GM06990 (cell line): ENCODE data around the gene C4BPA.

Experiments used
- DNase-seq: peaks from one replicate; pipeline ENCODE4 v3.0.0-alpha.2; 2011; ENCODE audit not compliant: insufficient read length; ENCODE audit errors: extremely low read depth
- H3K27me3 ChIP-seq: replicated peaks from 2 replicates; pipeline ENCODE4 v1.6.0; 2011; ENCODE audit warnings: low read length; ENCODE audit not compliant: control insufficient read depth, insufficient read depth
- H3K36me3 ChIP-seq: 2 replicates; pipeline ENCODE4 v1.5.1; 2011; ENCODE audit warnings: low read length; ENCODE audit not compliant: control insufficient read depth, insufficient read depth
- H3K4me3 ChIP-seq: replicated peaks from 2 replicates; pipeline ENCODE4 v1.5.1; 2011; ENCODE audit warnings: low read depth, mild to moderate bottlenecking, control low read depth, low read length
- CTCF ChIP-seq: IDR thresholded peaks from 2 replicates; pipeline ENCODE4 v1.5.1; 2011; ENCODE audit warnings: low read length, control low read depth, mild to moderate bottlenecking, inconsistent platforms; ENCODE audit not compliant: insufficient read depth, poor library complexity, severe bottlenecking

Gene C4BPA

GRCh38 chr1:207064561-207064960 lies 39.5 kb upstream of the C4BPA start:
- TF ChIP-seq CTCF, result no peak
- no peaks in the 10 kb centered on the region for H3K27me3 ChIP-seq
- H3K36me3 ChIP-seq, result no peaks in the 10 kb centered on the region
- H3K4me3 ChIP-seq, result no peak overlapping the region
- no peak for DNase-seq

- no peak for DNase-seq
- H3K27me3 ChIP-seq, result no peaks in the 10 kb centered on the region
- H3K36me3 ChIP-seq, result no peaks in the 10 kb centered on the region
- TF ChIP-seq CTCF, result no peak
- no peak overlapping the region for H3K4me3 ChIP-seq
These were observed 36.8 kb upstream of the C4BPA start for GRCh38 chr1:207067185-207067584.

DNA sequence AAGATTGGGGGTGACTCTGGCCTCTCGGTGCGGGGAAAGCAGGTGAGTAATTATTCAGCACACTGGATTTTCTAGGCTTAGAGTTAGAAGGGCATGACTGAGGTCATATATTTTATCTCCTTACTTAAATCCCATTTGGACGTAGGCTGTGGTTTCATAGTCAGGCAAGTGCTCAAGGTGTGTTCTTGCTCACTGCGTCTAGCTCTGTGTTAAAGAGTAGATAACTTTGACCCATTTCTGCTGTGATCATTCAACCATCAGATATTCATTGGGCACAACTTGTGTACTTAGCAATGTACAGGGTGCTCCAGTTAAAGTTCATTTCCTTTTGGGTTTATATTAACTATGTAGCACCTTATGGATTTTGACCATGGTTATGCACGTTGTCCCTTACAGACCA lies 36.4 kb upstream of the C4BPA start:
- Histone ChIP-seq H3K36me3 (no peaks in the 10 kb centered on the region), H3K27me3 (no peaks in the 10 kb centered on the region), H3K4me3 (no peak overlapping the region)
- no peak for DNase-seq
- TF ChIP-seq CTCF, result no peak

DNA sequence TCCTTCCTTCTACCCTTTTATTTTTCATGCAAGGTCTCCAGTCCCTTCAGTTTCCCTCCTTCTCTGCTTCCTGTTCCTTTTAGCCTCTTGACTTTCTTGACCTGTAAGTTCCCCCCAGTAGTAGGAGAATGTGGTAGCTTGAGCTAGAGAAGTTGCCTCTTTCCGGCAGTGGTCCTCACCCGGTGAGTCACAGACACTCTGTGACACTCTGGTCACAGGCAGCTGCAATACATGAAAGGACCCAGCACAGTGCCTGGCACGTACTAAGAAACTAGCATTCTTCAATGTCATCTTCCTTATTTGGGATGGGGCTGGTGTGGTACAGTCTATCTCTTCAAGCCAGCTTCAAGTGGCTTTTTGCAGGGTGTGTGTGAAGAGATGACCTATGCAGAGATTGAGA lies 35.0 kb upstream of the C4BPA start:
- Histone ChIP-seq H3K4me3 (no peak overlapping the region), H3K27me3 (no peaks in the 10 kb centered on the region), H3K36me3 (no peaks in the 10 kb centered on the region)
- no peak for TF ChIP-seq CTCF
- DNase-seq, result no peak

DNA sequence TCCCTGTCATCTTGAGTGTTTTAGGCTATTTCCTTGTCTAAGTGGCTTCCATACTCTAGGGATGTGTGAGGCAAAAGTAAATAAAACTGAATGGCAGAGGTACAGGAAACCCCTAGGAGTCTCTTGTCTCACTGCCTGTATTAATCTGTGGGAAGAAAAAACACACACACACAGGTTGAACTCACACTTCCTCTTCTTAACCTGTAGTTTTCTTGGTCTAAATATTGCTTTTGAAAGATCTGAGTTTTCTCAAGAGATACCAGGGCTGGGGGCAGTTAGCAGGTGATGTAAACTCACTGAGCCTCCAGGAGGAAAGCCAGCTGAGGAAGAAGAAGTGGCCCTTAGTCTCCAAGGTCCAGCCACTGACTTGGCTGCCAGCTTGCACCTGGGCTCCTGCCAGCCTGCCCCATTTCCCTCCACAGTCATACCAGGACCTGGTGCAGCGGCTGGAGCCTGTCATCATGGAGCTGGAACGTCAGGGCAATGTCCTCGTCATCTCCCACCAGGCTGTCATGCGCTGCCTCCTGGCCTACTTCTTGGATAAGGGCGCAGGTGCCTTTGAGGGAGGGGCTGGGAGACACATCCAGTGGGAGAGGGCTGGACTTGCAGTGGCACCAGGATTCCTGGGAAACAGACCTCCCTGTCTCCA lies 34.1 kb upstream of the C4BPA start:
- TF ChIP-seq CTCF, result no peak
- no peaks in the 10 kb centered on the region for H3K27me3 ChIP-seq
- DNase-seq, result no peak
- no peak overlapping the region for H3K4me3 ChIP-seq
- H3K36me3 ChIP-seq, result no peaks in the 10 kb centered on the region

DNA sequence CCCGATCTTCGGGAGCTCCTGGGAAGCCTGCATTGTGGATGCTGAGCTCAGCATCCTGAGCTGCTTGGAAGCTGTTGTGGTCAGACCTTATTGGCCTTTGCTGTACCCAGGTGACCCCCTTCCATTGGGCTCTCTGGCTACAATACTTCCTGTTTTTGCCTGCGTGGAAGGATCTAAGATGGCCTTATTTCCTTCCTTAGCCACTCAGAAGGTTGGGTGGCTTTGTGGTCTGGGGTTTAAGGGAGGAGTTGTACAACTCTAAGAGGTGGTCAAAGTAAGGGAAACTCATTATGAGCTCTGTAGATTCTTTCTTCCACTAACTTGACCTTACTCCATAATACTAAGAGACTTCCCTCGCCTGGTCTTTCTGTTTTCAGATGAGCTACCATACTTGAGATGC lies 33.2 kb upstream of the C4BPA start:
- TF ChIP-seq CTCF, result no peak
- Histone ChIP-seq H3K36me3 (no peaks in the 10 kb centered on the region), H3K4me3 (no peak overlapping the region), H3K27me3 (no peaks in the 10 kb centered on the region)
- no peak for DNase-seq
